Skeletal muscle cell (primary cell): ENCODE results near the gene CDON.
A peak's percentile ranks its signal among the peaks of the same experiment; 100 is the strongest.

ENCODE experiments used
- DNase-seq: peaks from one replicate; pipeline ENCODE4 v3.0.0-alpha.2; 2010; ENCODE audit warnings: low read depth
- H3K4me3 ChIP-seq: 2 replicates; pipeline ENCODE4 v1.5.1; 2011; ENCODE audit warnings: low read depth, mild to moderate bottlenecking, control low read depth, low read length, moderate library complexity

CDON gene

DNA sequence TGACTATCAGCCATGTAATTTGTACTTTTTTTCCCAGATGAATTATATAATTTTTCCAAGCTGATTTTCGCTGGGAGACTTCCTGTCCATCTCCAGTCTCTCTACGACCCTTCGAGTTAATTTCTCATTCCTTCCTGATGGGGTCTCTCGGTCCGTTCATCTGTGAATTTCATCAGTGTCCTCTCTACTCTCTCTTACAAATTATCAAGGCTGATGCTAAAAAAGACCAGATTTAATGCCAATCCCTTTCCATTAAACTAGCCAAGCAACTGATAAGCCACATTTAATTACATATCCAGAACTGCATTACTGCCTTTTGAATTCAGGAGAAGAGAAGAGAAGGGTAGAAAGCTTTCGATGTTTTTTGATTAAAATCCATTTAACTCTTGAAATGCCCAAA, 91.0 kb downstream of the CDON start:
- no peak overlapping the region for H3K4me3 ChIP-seq
- no peak for DNase-seq

DNA sequence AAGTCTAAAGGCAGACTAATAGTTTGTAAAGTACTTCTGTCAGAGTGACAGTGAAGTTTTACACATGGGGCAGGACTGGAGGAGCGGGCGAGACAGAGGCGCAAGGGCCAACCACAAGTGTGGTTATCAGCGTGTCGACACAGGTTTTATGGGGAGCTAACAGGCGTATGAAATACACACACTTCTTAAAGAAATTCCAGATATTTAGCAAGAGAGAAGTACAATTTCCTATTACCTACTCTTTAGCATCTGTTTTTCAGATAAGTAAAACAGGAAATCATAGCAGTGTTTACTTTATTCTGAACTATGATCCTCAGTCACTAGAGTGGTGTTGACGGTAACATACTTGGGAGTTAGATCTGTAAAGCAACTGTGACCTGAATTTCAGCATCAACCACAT, 94.3 kb downstream of the CDON start:
- no peak for DNase-seq
- no peak overlapping the region for H3K4me3 ChIP-seq

DNA sequence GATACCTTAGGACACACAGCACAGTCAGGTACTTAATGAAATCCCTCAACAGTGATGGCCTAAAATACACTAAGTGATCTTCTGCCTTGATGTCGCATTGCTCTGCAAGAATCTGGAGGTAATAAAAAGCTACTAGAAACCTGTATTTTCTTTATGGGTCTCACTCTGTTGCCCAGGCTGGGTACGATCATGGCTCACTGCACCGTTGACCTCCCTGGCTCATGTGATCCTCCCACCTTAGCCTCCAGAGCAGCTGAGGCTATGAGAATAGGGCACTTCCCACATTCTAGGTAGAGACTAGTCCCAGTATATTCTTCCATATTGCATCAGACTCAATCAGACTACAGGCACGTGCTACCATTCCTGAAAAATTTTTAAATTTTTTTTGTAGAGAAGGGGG, 95.2 kb downstream of the CDON start:
- no peak for DNase-seq
- H3K4me3 ChIP-seq: no peak overlapping the region

DNA sequence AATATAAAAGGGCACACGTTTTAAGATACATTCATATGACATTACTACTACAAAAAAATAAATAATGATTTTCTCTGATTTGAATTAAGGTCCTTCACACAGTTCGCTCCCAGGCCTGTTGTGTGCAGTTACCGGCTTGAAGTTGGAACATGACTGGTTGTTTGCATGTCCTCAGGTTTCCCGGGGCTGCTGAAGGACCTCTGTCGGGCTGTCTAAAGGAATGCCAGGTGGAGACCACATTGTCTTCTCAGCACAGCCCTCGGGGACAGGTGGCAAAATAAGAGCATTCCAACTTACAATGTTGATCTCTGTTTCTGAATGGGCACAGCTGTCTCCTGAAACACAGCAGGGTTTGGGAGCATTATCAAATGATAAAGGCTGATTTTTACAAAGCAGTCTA, 101.9 kb downstream of the CDON start:
- DNase-seq: no peak
- H3K4me3 ChIP-seq: no peak overlapping the region

DNA sequence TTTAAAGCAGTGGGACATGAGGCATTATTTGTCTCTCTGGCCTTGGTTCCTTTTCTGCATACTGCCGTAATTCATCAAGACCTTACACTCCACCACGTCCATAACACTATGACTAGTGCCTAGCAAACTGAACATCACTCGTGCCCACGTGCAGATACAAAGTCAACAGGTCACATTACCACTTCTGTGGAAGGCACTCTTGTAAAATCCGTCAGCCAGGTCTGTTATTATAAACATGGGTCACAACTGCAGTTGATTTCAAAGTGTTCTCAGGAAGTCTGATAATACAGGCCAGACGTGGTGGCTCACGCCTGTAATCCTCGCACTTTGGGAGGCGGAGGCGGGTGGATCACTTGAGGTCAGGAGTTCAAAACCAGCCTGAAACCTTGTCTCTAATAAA, 102.7 kb downstream of the CDON start:
- DNase-seq: no peak
- H3K4me3 ChIP-seq: no peak overlapping the region

DNA sequence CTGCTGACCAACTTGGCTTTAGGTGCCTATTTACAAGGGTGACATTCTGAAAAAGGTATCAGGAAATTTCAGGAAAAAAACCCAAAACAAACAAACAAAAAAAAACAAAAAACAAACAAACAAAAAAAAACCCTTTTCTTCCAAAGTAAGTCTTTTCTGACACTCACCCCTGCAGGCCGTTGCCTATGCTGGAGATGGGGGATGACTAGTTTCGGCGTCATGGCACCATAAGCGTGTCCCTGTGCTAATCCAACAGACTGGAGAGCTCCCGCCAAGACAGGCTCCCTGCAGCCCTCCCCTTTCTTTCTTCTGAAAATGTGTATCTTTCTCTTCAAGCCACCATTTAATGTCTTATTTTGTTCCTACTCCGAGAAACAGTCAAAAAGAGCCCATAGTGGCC, 103.2 kb downstream of the CDON start:
- DNase-seq: no peak
- no peak overlapping the region for H3K4me3 ChIP-seq

DNA sequence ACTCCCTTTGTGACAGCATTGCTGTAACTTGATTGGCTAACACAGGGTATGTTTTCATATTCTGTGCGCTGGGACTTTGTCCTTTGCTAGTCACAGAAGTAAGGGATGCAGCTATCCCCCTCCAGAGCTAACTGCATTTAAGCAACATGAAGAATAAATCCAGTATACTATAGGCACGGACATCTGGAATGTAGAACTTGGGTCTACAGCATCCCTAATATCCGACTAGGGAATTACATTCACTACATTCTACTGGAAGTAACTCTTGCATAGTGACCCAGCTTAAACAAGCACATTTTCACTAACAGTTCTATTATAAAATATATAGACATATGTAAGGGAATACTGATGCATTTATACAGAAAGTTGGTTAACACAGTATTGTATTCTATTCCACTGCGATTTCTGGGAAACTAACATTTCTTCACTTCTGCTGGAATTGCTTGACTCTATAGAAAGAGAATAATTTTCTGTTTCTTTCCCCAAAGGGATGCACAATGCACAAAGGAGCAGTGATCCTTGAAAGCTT, 103.7 kb downstream of the CDON start:
- H3K4me3 ChIP-seq: no peak overlapping the region
- DNase-seq: no peak

DNA sequence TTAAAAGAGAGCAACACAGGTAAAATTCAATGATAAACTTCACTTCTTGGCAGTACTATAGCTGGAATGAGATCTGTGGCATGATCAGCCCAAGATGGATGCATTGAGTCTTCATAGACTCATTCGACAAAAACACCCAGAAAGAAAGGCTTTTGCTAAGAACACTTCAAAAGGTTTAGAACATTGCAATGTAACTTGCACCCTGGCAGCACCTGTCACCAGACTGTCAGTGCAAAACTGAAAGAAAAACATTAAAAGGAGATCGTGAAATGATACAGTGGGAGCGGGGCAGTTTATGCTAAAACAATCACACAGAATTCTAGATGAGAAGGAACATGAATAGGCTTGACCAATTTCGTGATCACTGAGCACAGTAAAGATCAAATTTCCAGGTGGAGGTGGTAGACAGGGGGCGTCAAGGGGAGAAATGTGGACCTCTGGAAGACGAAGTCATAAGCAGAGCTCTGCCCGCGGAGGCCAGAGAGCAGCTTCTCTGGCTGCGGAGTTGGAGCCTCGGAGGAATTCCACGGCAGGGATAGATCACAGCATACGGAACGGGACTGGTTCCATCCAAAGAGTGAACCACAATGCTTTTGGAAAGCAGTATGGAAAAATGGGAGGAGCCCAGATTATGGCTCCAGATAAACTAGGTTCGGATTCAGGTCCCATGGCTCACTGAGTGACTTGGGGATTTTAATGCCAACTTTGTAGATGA, 104.9 kb downstream of the CDON start:
- DNase-seq: no peak
- H3K4me3 ChIP-seq: no peak overlapping the region

DNA sequence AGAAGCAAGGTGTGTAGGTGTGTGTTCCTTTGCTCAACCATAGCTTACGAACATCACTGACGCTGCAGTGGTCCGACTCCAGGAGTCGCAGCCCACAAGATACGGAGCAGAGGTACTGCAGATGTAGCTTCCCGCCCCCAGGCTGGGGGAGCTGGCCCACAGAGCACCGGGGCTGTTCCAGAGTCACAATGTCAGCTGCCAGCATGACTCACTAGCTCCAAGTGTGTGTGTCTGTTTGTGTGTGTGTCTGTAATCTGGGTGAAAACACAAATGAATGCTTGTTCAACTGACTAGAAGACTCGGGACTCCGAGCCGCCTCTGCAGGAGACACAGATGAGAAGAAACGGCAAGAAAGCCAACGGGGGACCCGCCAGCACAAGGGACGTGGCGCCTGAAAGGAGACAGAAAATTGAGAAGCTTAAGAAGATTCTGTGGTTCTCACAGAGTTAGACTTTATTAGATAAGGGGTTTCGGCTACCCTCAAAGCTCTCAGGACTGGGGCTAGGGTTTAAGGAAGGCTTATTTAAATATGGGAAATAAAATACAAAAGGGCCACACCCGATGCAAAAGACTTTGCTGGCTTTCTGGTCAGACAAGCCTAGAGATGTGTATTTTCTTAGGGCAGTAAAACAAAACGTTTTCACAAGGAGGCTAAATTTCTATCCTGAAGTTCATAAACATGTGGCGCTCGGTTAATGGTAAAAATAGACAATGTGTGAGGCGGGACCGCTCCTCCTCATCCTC, 106.1 kb downstream of the CDON start:
- no peak for DNase-seq
- H3K4me3 ChIP-seq: no peak overlapping the region

DNA sequence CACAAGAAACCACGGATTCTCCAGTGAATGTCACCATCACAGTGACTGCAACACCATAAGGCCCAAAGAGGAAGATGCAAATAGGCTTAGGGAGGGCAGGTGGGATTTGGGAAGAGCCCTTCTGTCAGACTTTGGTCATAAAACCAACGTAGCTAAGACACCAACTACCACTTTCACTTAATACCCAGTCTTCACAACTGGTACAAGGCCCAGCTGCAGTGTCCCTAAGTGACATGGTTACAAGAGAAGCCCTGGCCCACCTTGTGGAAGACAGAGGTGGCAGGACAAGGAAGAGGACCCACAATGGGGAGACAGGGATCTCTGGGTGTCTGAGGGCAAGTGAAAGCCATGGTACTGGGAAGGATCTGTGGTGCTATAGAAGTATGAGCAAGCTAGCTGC, 106.8 kb downstream of the CDON start:
- no peak overlapping the region for H3K4me3 ChIP-seq
- no peak for DNase-seq

DNA sequence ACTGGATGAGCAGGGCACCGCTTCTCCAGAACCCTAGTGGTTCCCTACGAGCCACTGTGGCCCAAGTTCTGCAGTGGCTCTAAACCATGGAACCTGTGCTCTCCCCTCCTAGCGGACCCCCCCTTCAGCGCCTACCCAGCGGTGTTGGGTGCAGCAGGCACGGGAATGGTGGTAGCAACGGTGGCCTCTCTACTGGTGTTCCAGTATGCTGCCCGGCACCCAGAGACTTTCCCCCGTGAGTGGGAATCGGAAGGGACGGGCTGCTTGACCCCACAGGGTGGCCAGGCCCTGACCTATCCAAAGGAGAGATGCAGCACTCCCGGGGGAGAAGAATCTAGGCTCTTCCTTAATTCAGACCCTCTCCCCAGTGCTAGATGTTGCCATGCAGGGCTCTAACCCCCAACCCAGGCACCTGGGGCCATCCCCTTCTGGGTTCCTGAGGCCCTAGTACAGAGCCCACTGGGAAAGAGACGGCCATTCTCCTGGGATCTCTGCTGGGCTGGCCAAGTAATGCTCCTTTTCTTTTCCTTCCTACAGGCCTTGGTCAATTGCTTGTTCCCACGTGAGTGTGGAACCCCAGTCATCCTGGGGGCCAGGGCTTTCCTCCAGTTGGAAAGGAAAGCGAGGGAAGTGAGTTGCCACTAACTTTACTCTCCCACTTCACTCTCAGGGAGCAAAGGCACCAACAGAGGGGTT, 107.6 kb downstream of the CDON start:
- no peak overlapping the region for H3K4me3 ChIP-seq
- DNase-seq: no peak

DNA sequence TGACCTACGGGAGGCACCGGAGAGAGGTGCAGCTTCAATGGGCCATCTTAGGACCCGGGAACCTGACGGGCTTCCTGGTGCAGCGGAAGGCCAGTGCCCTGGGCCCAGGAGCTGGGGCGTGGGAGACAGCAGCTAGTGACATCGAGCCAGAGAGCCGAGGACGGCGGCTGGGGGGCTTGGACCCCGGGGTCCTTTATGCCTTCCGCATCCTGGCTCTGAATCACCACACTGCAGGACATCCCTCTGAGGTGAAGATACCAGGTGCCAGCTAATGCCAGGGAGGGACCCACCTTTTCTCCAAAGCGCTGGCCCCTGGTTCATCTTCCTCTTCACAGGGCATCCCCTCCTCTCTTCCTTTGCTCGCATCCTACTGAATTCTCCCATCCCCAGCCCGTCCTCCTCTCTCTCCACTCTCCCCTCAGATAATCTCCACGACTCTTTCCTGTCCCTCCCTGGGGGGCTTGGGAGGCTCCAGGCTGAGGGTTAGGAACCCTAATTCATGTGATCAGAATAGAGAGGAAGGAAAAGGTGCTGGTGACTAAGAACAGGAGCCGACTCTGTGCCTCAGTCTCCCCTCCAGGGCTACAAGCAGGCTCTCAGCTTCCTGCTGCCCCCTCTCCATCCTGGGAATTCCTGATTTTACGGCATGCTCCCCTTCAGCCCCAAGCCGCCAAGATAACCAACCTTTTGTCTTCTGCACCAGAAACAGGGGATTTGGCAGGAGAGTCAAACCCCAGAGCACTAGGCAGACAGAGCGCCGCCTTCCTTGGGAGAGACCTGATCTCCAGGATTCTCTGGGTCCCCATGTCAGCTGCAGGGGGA, 108.3 kb downstream of the CDON start:
- no peak overlapping the region for H3K4me3 ChIP-seq
- DNase-seq: no peak

DNA sequence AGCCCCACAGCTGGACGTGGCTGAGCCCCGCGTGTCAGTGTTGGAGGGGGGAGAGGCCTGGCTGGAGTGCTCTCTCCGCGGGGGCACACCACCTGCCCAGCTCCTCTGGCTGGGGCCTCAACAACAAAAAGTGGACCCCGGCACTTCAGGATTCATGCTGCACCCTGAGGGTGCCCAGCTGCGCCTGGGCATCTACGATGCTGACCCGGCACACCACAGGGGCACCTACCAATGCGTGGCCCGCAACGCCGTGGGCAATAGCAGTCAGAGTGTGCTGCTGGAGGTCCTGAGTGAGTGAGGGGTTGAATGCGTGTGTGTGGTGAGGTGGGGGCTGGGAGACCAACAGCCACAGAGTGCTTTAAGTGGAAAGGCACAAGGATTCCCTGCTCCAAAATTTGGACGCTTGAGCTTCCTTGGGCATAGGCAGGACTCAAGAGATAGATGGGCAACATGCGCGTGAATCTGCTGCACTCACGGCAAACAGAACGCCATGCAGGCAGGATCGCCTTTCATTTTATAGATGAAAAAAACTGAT, 109.2 kb downstream of the CDON start:
- H3K4me3 ChIP-seq: no peak overlapping the region
- DNase-seq: no peak

DNA sequence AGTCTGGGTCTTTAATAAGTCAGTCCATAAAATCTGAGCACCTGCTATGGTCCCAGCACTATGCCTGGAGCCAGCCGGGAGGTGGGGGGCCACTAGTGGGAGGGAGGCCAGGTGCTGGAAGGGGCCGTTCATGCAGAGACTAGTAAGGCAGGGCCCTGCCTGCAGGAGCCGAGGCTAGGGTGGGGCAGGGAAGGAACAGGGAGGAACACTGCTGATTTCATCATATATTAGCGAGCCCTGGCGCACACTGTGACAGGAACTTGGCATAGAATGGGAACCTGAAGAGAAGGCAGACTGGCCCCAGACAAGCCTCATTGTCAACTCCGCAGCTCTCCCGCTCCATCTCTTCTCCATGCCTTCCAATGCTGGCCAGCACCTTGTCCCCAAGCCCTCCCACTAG, 109.7 kb downstream of the CDON start:
- H3K4me3 ChIP-seq: no peak overlapping the region
- DNase-seq: no peak

DNA sequence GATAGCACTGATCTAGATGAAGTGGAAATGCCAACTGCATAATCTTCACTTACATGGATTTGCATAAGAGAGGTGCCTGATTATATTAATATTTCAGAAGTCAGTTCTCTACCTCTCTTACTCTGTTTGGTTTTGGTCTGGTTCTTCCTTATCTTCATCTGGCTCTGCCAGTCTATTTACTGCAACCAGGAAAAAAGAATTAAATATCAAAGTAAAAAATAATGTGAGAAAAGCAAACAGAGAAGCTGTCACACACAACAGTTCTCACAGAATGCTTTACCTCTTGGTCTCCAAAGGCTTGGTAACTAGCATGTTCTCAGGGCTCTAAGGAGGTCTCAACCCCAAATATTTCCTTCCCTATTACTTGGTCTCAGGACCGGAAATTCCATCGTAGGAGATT, 110.1 kb downstream of the CDON start:
- H3K4me3 ChIP-seq: no peak overlapping the region
- DNase-seq: no peak

DNA sequence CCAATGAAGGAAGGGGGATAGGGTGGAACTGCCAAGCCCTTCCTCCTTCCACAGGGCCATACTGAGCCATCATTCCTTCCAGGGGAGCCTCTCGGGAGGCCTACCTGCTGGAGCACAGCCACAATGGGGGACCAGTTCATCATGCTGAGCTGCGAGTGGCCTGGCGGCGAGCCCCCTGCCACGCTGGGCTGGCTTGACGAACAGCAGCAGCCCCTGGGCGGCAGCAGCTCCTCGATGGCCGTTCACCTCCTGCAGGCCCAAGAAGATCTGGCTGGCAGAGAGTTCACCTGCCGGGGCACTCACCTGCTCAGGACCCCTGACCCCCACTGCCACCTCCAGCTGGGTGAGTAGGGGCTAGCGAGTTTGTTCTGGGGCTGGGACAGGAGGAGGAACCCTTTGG, 110.9 kb downstream of the CDON start:
- no peak for DNase-seq
- no peak overlapping the region for H3K4me3 ChIP-seq

DNA sequence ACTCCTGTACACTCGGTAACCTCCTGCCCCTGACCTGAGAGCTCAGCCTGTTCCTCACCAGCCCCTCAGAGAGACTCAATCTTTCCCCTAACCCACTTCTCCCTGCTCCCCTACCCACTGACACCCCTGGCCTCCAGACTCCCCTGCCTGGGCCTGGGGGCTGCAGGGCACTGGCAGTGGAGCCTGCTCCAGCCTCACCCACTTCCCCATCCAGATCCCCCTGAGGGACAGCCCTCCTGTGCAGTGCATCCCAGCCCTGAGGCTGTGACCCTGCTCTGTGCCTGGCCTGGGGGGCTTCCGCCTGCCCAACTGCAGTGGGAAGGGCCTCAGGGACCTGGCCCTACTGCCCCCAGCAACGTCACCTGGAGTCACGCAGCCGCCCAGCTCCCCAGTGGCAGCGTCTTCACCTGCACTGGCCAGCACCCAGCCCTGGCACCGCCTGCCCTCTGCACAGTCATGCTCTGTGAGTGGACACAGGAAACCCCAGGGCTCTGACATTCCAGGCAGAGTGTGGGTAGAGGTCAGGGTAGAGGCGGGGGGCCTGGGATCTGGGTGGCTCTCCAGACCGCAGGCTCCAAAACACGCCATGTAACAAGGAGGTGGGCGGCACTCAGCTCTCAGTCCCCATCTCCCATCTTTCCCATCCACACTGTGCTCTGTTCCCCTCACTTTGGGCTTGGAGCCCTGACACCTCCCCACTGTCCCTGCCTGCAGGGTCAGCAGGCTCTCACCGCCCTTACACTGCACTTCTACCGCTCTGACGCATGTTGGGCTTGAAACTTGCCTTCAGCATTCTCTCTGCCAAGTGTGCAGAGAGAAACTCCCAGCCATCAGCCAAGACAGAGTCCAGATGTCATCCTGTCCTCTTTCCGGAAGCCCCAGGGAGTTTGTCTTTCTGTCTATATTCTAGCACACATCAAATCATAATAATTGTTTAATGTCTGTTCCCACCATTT, 111.7 kb downstream of the CDON start:
- no peak overlapping the region for H3K4me3 ChIP-seq
- DNase-seq: peak; percentile 27

DNA sequence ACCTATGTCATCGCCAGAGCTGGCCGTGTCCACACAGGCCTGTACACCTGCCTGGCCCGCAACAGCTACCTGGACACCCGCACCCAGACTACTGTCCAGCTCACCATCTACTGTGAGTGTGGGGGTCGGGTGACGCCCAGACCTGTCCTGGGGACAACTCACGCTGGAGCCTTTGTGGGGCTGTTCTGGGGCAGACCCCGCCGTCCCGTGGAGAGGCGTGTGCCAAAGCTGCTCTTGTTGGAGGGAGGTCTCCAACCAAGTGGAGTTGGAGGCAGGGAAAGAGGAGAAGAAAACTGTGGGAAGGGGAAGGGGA, 112.5 kb downstream of the CDON start:
- no peak for DNase-seq

More for the DNA sequence above, 112.5 kb downstream of the CDON start:
- H3K4me3 ChIP-seq: no peak overlapping the region
